ENCODE results near the gene LYRM4. TPM values are rescaled to one million over a fixed set of nuclear protein-coding genes. Genes with fewer than 3 reads are reported as not detected.
A peak's percentile ranks its signal among the peaks of the same experiment; 100 is the strongest.

LYRM4 gene
- polyA plus RNA-seq, 1 donor (not counting 4 experiments of a cell fraction or from before 2014, with no cell fraction given): 41.1 TPM

GRCh38 chr6:5250451-5250850, 10.3 kb downstream of the LYRM4 start:
- H3K9me1 ChIP-seq (ENCODE audit: control insufficient read depth, extremely low read depth, insufficient read depth, low read length): no peaks in the 10 kb centered on the region
- dilution Hi-C loops (cut with MboI; ENCODE audit: extremely low pct_ligation_motif_present, low sequenced_read_pairs): no loop called here
- no peak for FAIRE-seq
- no peaks in the 10 kb centered on the region for H3K9me3 ChIP-seq (ENCODE audit: control insufficient read depth, low read depth, low read length)
- no peak overlapping the region for H3K9ac ChIP-seq (ENCODE audit: control insufficient read depth, extremely low read depth, insufficient read depth, low read length)
- H3K4me3 ChIP-seq (ENCODE audit: control insufficient read depth in 2 of 3, extremely low read depth in 1 of 3, insufficient read depth in 2 of 3, low read depth in 1 of 3, low read length in 3 of 3): no peak overlapping the region
- peak overlapping the region; percentile 31 for H3K4me2 ChIP-seq (ENCODE audit: control insufficient read depth, extremely low read depth, insufficient read depth, low read depth, low read length)
- TF ChIP-seq EZH2 (IDR thresholded peaks at IDR 0.05; ENCODE audit: low read length): no peak
- TF ChIP-seq CTCF (optimal IDR thresholded peaks at IDR 0.05 in 1 of 3, IDR thresholded peaks at IDR 0.05 in 1 of 3, conservative IDR thresholded peaks at IDR 0.05 in 1 of 3; ENCODE audit: extremely low read depth in 1 of 3, insufficient read depth in 2 of 3, low read length in 3 of 3): no peak
- H2AFZ ChIP-seq (ENCODE audit: control insufficient read depth, low read length): no peak overlapping the region
- peak overlapping the region; percentile 82 for H3K27ac ChIP-seq (ENCODE audit: control insufficient read depth, insufficient read depth, low read length)
- peaks cover 34% of the 10 kb centered on the region for H3K4me1 ChIP-seq (ENCODE audit: control insufficient read depth, extremely low read depth, insufficient read depth, low read length)
- DNase-seq (ENCODE audit: low read depth, low spot score): no peak
- H4K20me1 ChIP-seq (ENCODE audit: control insufficient read depth, extremely low read depth, insufficient read depth, low read length): no peaks in the 10 kb centered on the region
- H3K79me2 ChIP-seq (ENCODE audit: control insufficient read depth, insufficient read depth, low read length): peaks cover 31% of the 10 kb centered on the region
- no peaks in the 10 kb centered on the region for H3K27me3 ChIP-seq (ENCODE audit: control insufficient read depth, extremely low read depth, insufficient read depth, low read length)
- H3K36me3 ChIP-seq (ENCODE audit: control insufficient read depth in 2 of 2, extremely low read depth in 1 of 2, insufficient read depth in 2 of 2, low read length in 2 of 2): peaks cover 5% of the 10 kb centered on the region in 2 experiments

GRCh38 chr6:5249451-5250122, 11.2 kb downstream of the LYRM4 start:
- Histone ChIP-seq H3K27ac (ENCODE audit: control insufficient read depth, insufficient read depth, low read length) (peak overlapping the region; percentile 82), H3K9ac (ENCODE audit: control insufficient read depth, extremely low read depth, insufficient read depth, low read length) (peak overlapping the region; percentile 30), H4K20me1 (ENCODE audit: control insufficient read depth, extremely low read depth, insufficient read depth, low read length) (no peaks in the 10 kb centered on the region), H3K4me1 (ENCODE audit: control insufficient read depth, extremely low read depth, insufficient read depth, low read length) (peaks cover 34% of the 10 kb centered on the region), H3K4me2 (ENCODE audit: control insufficient read depth, extremely low read depth, insufficient read depth, low read depth, low read length) (peak overlapping the region; percentile 69), H2AFZ (ENCODE audit: control insufficient read depth, low read length) (peak overlapping the region; percentile 63), H3K79me2 (ENCODE audit: control insufficient read depth, insufficient read depth, low read length) (peaks cover 36% of the 10 kb centered on the region), H3K4me3 (ENCODE audit: control insufficient read depth in 2 of 3, extremely low read depth in 1 of 3, insufficient read depth in 2 of 3, low read depth in 1 of 3, low read length in 3 of 3) (no peak overlapping the region), H3K9me3 (ENCODE audit: control insufficient read depth, low read depth, low read length) (no peaks in the 10 kb centered on the region), H3K27me3 (ENCODE audit: control insufficient read depth, extremely low read depth, insufficient read depth, low read length) (no peaks in the 10 kb centered on the region), H3K36me3 (ENCODE audit: control insufficient read depth in 2 of 2, extremely low read depth in 1 of 2, insufficient read depth in 2 of 2, low read length in 2 of 2) (peaks cover 5 to 6% of the 10 kb centered on the region in 2 experiments), H3K9me1 (ENCODE audit: control insufficient read depth, extremely low read depth, insufficient read depth, low read length) (no peaks in the 10 kb centered on the region)
- peak; percentile 57 for FAIRE-seq
- dilution Hi-C loops (cut with MboI; ENCODE audit: extremely low pct_ligation_motif_present, low sequenced_read_pairs): no loop called here
- no peak for TF ChIP-seq EZH2 (IDR thresholded peaks at IDR 0.05; ENCODE audit: low read length)
- no peak for DNase-seq (ENCODE audit: low read depth, low spot score)
